ENCODE measurements around the gene CLNK. TPM values are rescaled to one million over a fixed set of nuclear protein-coding genes. Genes with fewer than 3 reads are reported as not detected.

CLNK gene
- total RNA-seq, 1 donor from 2014 or later, result not detected

GRCh38 chr4:10567766-10568165 is 116.8 kb downstream of the CLNK start:
- TF ChIP-seq, protein P1, sequence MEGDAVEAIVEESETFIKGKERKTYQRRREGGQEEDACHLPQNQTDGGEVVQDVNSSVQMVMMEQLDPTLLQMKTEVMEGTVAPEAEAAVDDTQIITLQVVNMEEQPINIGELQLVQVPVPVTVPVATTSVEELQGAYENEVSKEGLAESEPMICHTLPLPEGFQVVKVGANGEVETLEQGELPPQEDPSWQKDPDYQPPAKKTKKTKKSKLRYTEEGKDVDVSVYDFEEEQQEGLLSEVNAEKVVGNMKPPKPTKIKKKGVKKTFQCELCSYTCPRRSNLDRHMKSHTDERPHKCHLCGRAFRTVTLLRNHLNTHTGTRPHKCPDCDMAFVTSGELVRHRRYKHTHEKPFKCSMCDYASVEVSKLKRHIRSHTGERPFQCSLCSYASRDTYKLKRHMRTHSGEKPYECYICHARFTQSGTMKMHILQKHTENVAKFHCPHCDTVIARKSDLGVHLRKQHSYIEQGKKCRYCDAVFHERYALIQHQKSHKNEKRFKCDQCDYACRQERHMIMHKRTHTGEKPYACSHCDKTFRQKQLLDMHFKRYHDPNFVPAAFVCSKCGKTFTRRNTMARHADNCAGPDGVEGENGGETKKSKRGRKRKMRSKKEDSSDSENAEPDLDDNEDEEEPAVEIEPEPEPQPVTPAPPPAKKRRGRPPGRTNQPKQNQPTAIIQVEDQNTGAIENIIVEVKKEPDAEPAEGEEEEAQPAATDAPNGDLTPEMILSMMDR (IDR thresholded peaks at IDR 0.05; ENCODE audit: unreplicated experiment), result no peak
- no peaks in the 10 kb centered on the region for H3K27me3 Mint-ChIP-seq (ENCODE audit: unreplicated experiment)
- no peak overlapping the region for H3K4me3 Mint-ChIP-seq (ENCODE audit: unreplicated experiment)
- H3K27ac Mint-ChIP-seq (ENCODE audit: unreplicated experiment), result no peak overlapping the region
- DNase-seq (ENCODE audit: low spot score), result no peak
- H3K36me3 Mint-ChIP-seq (ENCODE audit: low read depth, unreplicated experiment), result peaks cover 4% of the 10 kb centered on the region
- peaks cover 6% of the 10 kb centered on the region for H3K4me1 Mint-ChIP-seq (ENCODE audit: unreplicated experiment)
- H3K9me3 Mint-ChIP-seq (ENCODE audit: unreplicated experiment), result no peaks in the 10 kb centered on the region

DNA sequence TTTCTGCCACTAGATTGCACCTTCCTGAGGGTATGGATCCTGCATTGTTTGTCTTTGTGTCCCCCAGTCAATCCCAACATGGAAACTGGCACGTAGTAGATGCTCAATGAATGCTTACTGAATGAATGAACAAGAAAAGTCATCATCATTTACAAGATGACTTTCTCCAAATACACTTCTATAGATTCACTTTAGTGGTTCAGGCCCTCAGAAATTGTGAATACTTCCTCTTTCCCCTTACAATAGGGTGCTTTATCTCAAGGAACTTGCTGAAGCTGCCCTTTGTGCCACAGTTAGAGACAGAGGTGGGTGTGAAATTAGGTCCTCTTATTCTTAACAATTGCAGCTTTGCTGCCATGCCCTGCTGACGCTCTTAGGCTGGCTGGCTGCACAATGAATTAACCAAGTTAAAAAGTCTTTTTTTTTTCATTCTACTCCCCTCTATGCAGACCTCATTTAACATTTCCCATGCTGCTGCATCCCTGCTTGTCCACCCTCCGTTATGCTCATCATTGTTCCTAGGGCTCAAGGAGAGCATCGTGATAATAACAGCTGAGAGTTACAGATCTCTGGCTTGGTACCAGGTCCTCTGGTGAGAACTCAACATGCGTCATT is 119.3 kb downstream of the CLNK start:
- no peak for DNase-seq (ENCODE audit: low spot score)
- no peak overlapping the region for H3K27ac Mint-ChIP-seq (ENCODE audit: unreplicated experiment)
- no peaks in the 10 kb centered on the region for H3K9me3 Mint-ChIP-seq (ENCODE audit: unreplicated experiment)
- TF ChIP-seq, protein P1 (IDR thresholded peaks at IDR 0.05; ENCODE audit: unreplicated experiment), result no peak
- H3K27me3 Mint-ChIP-seq (ENCODE audit: unreplicated experiment), result no peaks in the 10 kb centered on the region
- peaks cover 4% of the 10 kb centered on the region for H3K36me3 Mint-ChIP-seq (ENCODE audit: low read depth, unreplicated experiment)
- H3K4me3 Mint-ChIP-seq (ENCODE audit: unreplicated experiment), result no peak overlapping the region
- H3K4me1 Mint-ChIP-seq (ENCODE audit: unreplicated experiment), result no peaks in the 10 kb centered on the region

DNA sequence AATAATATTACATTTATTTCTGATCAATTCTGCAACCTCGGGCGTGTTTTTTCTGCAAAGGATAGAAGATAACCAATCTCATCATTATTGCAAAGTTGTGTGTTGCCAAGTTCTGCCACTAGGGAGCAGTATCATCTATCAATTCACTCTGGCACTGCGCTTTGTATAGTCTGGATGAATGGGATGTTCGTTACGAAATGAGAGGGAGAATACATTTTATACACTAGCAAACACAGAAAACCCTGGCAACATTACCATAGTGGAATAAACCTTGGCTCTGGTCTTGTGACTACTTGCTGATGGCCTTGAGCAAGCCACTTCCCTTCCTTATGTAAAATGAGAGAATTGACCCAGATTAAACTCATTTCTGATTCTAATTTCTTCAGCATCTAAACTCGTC is 129.9 kb downstream of the CLNK start:
- TF ChIP-seq, protein P1 (IDR thresholded peaks at IDR 0.05; ENCODE audit: unreplicated experiment), result peak; percentile 93
- no peaks in the 10 kb centered on the region for H3K9me3 Mint-ChIP-seq (ENCODE audit: unreplicated experiment)
- H3K27ac Mint-ChIP-seq (ENCODE audit: unreplicated experiment), result no peak overlapping the region
- H3K4me1 Mint-ChIP-seq (ENCODE audit: unreplicated experiment), result no peaks in the 10 kb centered on the region
- no peaks in the 10 kb centered on the region for H3K27me3 Mint-ChIP-seq (ENCODE audit: unreplicated experiment)
- no peak overlapping the region for H3K4me3 Mint-ChIP-seq (ENCODE audit: unreplicated experiment)
- DNase-seq (ENCODE audit: low spot score), result peak; percentile 67
- H3K36me3 Mint-ChIP-seq (ENCODE audit: low read depth, unreplicated experiment), result no peaks in the 10 kb centered on the region

DNA sequence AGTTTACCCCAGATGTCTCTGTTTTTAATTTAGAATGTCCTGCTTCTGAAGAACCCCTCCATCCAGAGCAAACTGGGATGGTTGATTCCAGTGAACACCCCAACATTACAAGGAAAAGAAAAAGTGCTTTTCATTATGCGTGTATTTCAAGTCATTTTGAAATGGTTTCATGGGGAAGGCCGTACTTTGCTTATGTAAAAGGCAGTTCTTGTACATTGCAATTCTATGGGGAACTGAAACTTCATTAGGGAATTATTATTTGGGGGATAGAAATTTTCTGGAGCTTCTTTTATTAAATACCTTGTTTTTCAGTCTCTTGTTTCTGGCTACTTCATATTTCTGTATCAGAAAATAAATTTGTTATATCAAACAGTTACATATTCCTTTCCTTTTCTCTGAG is 130.4 kb downstream of the CLNK start:
- H3K4me1 Mint-ChIP-seq (ENCODE audit: unreplicated experiment), result no peaks in the 10 kb centered on the region
- H3K4me3 Mint-ChIP-seq (ENCODE audit: unreplicated experiment), result no peak overlapping the region
- H3K36me3 Mint-ChIP-seq (ENCODE audit: low read depth, unreplicated experiment), result no peaks in the 10 kb centered on the region
- TF ChIP-seq, protein P1 (IDR thresholded peaks at IDR 0.05; ENCODE audit: unreplicated experiment), result no peak
- H3K27ac Mint-ChIP-seq (ENCODE audit: unreplicated experiment), result no peak overlapping the region
- H3K27me3 Mint-ChIP-seq (ENCODE audit: unreplicated experiment), result no peaks in the 10 kb centered on the region
- H3K9me3 Mint-ChIP-seq (ENCODE audit: unreplicated experiment), result no peaks in the 10 kb centered on the region
- DNase-seq (ENCODE audit: low spot score), result no peak

DNA sequence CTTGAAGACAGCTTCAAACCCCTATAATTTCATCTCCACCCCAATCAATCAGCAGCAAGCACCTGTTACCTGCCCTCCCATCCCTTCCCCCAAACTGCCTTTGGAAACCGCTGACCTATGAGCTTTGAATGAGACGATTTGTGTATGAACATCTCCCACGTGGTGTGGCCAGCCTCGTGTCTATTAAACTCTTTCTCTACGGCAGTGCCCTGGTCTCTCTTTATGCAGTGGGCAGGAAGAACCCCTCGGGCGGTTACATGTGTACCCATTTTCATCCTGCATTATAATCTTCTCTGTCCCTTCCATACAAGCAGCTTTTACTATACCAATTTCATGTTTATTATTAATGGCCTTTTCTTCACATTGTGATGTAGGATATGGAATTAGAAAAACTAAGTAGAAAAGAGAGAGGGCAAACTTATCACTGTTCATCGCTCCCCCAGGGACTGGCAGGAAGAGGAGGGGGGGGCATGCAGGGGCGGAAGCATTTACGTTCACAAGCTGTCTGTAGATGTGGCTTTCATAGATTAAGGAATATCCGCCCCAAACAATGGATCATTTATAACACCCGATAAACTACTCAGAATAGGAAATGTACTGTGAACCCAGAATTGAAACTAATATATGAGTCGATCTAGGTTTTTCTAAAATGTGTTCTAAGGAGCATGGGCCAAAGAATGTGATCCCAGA is 131.8 kb downstream of the CLNK start:
- no peaks in the 10 kb centered on the region for H3K4me1 Mint-ChIP-seq (ENCODE audit: unreplicated experiment)
- no peaks in the 10 kb centered on the region for H3K36me3 Mint-ChIP-seq (ENCODE audit: low read depth, unreplicated experiment)
- no peak overlapping the region for H3K4me3 Mint-ChIP-seq (ENCODE audit: unreplicated experiment)
- H3K9me3 Mint-ChIP-seq (ENCODE audit: unreplicated experiment), result no peaks in the 10 kb centered on the region
- no peaks in the 10 kb centered on the region for H3K27me3 Mint-ChIP-seq (ENCODE audit: unreplicated experiment)
- no peak overlapping the region for H3K27ac Mint-ChIP-seq (ENCODE audit: unreplicated experiment)
- no peak for DNase-seq (ENCODE audit: low spot score)
- TF ChIP-seq, protein P1 (IDR thresholded peaks at IDR 0.05; ENCODE audit: unreplicated experiment), result no peak
